Measurements from ENCODE around the gene NKAPL.

DNA sequence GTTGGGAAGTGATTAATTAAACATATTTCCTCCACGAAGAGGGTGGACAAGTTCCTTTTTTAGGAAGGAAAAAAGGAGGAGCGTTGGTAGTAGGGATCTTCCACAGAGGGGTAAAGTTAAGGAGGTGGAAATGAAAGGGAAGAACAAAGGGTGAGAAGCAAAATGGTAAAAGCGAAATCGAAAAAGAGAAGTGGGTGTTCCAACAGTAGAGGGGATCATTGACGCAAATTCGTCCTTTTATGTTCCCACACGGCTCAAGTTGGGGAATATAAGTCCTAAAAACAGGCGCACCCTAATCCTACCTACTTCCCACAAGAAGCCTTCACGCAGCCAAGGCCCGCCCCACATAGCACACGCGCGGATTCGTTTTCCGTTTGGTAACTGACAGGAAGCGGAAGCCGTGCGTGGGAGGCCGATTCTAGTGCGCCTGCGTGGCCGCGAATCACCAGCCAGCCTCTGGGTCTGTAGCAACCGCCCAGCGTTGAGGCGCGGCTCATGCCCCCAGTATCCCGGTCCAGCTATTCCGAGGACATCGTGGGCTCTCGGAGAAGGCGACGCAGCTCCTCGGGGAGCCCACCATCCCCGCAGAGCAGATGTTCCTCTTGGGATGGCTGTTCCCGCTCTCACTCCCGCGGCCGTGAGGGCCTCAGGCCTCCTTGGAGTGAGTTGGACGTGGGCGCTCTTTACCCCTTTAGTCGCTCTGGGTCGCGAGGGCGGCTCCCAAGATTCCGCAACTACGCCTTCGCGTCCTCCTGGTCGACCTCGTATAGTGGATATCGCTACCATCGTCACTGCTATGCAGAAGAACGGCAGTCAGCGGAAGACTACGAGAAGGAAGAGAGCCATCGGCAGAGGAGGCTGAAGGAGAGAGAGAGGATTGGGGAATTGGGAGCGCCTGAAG, at the start of gene NKAPL:
- TF ChIP-seq, protein P1, sequence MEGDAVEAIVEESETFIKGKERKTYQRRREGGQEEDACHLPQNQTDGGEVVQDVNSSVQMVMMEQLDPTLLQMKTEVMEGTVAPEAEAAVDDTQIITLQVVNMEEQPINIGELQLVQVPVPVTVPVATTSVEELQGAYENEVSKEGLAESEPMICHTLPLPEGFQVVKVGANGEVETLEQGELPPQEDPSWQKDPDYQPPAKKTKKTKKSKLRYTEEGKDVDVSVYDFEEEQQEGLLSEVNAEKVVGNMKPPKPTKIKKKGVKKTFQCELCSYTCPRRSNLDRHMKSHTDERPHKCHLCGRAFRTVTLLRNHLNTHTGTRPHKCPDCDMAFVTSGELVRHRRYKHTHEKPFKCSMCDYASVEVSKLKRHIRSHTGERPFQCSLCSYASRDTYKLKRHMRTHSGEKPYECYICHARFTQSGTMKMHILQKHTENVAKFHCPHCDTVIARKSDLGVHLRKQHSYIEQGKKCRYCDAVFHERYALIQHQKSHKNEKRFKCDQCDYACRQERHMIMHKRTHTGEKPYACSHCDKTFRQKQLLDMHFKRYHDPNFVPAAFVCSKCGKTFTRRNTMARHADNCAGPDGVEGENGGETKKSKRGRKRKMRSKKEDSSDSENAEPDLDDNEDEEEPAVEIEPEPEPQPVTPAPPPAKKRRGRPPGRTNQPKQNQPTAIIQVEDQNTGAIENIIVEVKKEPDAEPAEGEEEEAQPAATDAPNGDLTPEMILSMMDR (IDR thresholded peaks at IDR 0.05; ENCODE audit: low read length) = no peak
- no peak for TF ChIP-seq EZH2 (IDR thresholded peaks at IDR 0.05; ENCODE audit: borderline replicate concordance, low read length)
